GM23338 (cell line): Measurements from ENCODE around the gene RADIL. TPM values are rescaled to one million over a fixed set of nuclear protein-coding genes. Genes with fewer than 3 reads are reported as not detected.

ENCODE experiments used
- ATAC-seq: fragments of 200-7000 bp; cut with Tn5 transposase; 3 replicates; pipeline ENCODE4 v1.9.1; 2020
- DNase-seq: peaks from one replicate; pipeline ENCODE4 v3.0.0-alpha.2; 2015; ENCODE audit warnings: low spot score
- H2AFZ ChIP-seq: fragments of 200-600 bp; sonication (generic); 2 replicates; pipeline ENCODE4 v1.8.0; 2016; ENCODE audit warnings: antibody characterized with exemption, mild to moderate bottlenecking, moderate library complexity
- H3F3A ChIP-seq: fragments of 200-600 bp; sonication (generic); replicated peaks from 2 replicates; pipeline ENCODE4 v1.8.0; 2017; ENCODE audit warnings: antibody characterized with exemption, mixed run types, low read depth
- H3K27ac ChIP-seq: fragments of 200-600 bp; sonication (generic); 2 replicates; pipeline ENCODE4 v1.6.1; 2016; ENCODE audit warnings: low read depth
- H3K27me3 ChIP-seq: fragments of 200-600 bp; sonication (generic); 2 replicates; pipeline ENCODE4 v1.8.0; 2016; ENCODE audit warnings: mild to moderate bottlenecking, mixed run types, moderate library complexity; ENCODE audit not compliant: insufficient read depth
- H3K36me3 ChIP-seq: fragments of 200-600 bp; sonication (generic); 2 replicates; pipeline ENCODE4 v1.8.0; 2016; ENCODE audit warnings: mild to moderate bottlenecking; ENCODE audit not compliant: insufficient read depth
- H3K4me1 ChIP-seq: fragments of 200-600 bp; sonication (generic); 2 replicates; pipeline ENCODE4 v1.8.0; 2016; ENCODE audit warnings: mild to moderate bottlenecking, moderate library complexity; ENCODE audit not compliant: insufficient read depth
- H3K4me2 ChIP-seq: fragments of 200-600 bp; sonication (generic); 2 replicates; pipeline ENCODE4 v1.7.1; 2017; ENCODE audit warnings: mixed run types
- H3K4me3 ChIP-seq: fragments of 200-600 bp; sonication (generic); 2 replicates; pipeline ENCODE4 v1.6.1; 2016; ENCODE audit warnings: mixed run types
- H3K79me2 ChIP-seq: fragments of 200-600 bp; sonication (generic); replicated peaks from 2 replicates; pipeline ENCODE4 v1.8.0; 2017; ENCODE audit warnings: mild to moderate bottlenecking; ENCODE audit not compliant: insufficient read depth
- H3K9me2 ChIP-seq: fragments of 200-600 bp; sonication (generic); 2 replicates; pipeline ENCODE4 v1.8.0; 2017; ENCODE audit not compliant: insufficient read depth
- H4K20me1 ChIP-seq: fragments of 200-600 bp; sonication (generic); replicated peaks from 2 replicates; pipeline ENCODE4 v1.8.0; 2017; ENCODE audit warnings: mild to moderate bottlenecking; ENCODE audit not compliant: insufficient read depth
- H3K27ac Mint-ChIP-seq: 2 replicates; pipeline ENCODE4 v1.8.0; 2020; ENCODE audit warnings: inconsistent platforms, mild to moderate bottlenecking, moderate library complexity, mixed read lengths
- H3K27me3 Mint-ChIP-seq: 3 replicates; pipeline ENCODE4 v1.8.0; 2022; ENCODE audit warnings: low read depth, mild to moderate bottlenecking, moderate library complexity, mixed read lengths, inconsistent platforms; ENCODE audit not compliant: insufficient read depth, poor library complexity
- H3K36me3 Mint-ChIP-seq: 3 replicates; pipeline ENCODE4 v1.8.0; 2021; ENCODE audit warnings: low read depth, mild to moderate bottlenecking, inconsistent platforms, moderate library complexity, mixed read lengths
- H3K4me1 Mint-ChIP-seq: 3 replicates; pipeline ENCODE4 v1.8.0; 2020; ENCODE audit warnings: mild to moderate bottlenecking, inconsistent platforms, mixed read lengths
- H3K4me3 Mint-ChIP-seq: 3 replicates; pipeline ENCODE4 v1.8.0; 2021; ENCODE audit warnings: moderate library complexity, mild to moderate bottlenecking, inconsistent platforms, mixed read lengths
- H3K9me3 Mint-ChIP-seq: 3 replicates; pipeline ENCODE4 v1.8.0; 2020; ENCODE audit warnings: moderate library complexity, mild to moderate bottlenecking, inconsistent platforms, mixed read lengths
- CREB1 ChIP-seq: fragments of 250-450 bp; sonication (Bioruptor Pico); IDR thresholded peaks from 2 replicates; pipeline ENCODE4 v1.5.0; 2020; ENCODE audit warnings: low read depth, mild to moderate bottlenecking, moderate library complexity
- CTCF ChIP-seq, 2 experiments: fragments of 200-600 bp in 1 of 2; sonication (generic) in 1 of 2; conservative IDR thresholded peaks; 2 replicates each; pipeline versions ENCODE4 v1.5.1 to v1.6.1; 2016 to 2017; ENCODE audit warnings: antibody characterized with exemption in 2 of 2, low read depth in 2 of 2, mild to moderate bottlenecking in 2 of 2, moderate library complexity in 1 of 2
- ETS1 ChIP-seq: IDR thresholded peaks from 2 replicates; pipeline ENCODE4 v1.6.1; 2016; ENCODE audit warnings: antibody characterized with exemption
- EZH2 ChIP-seq: fragments of 200-600 bp; sonication (generic); IDR thresholded peaks from one replicate; pipeline ENCODE4 v1.8.0; 2017; ENCODE audit warnings: antibody characterized with exemption, mild to moderate bottlenecking, low read depth; ENCODE audit not compliant: unreplicated experiment
- EZH2phosphoT487 ChIP-seq: fragments of 200-600 bp; sonication (generic); IDR thresholded peaks from one replicate; pipeline ENCODE4 v1.8.1; 2018; ENCODE audit warnings: antibody characterized with exemption; ENCODE audit not compliant: unreplicated experiment
- JUNB ChIP-seq: IDR thresholded peaks from one replicate; pipeline ENCODE4 v1.6.1; 2016; ENCODE audit warnings: antibody characterized with exemption; ENCODE audit not compliant: unreplicated experiment
- NANOG ChIP-seq: IDR thresholded peaks from 2 replicates; pipeline ENCODE4 v1.6.1; 2016; ENCODE audit warnings: antibody characterized with exemption, borderline replicate concordance
- POLR2AphosphoS5 ChIP-seq: IDR thresholded peaks from 2 replicates; pipeline ENCODE4 v1.6.1; 2016; ENCODE audit warnings: antibody characterized with exemption, low read depth
- STAT1 ChIP-seq: IDR thresholded peaks from one replicate; pipeline ENCODE4 v1.6.1; 2016; ENCODE audit warnings: antibody characterized with exemption; ENCODE audit not compliant: unreplicated experiment
- ZNF114 ChIP-seq: fragments of 250-450 bp; sonication (Bioruptor Pico); IDR thresholded peaks from 2 replicates; pipeline ENCODE4 v1.5.0; 2020; ENCODE audit warnings: mild to moderate bottlenecking, moderate library complexity
- ZNF331 ChIP-seq: fragments of 250-450 bp; sonication (Bioruptor Pico); IDR thresholded peaks from 2 replicates; pipeline ENCODE4 v1.5.0; 2020; ENCODE audit warnings: low read depth, mild to moderate bottlenecking, moderate library complexity
- ZNF462 ChIP-seq: fragments of 250-450 bp; sonication (Bioruptor Pico); IDR thresholded peaks from 2 replicates; pipeline ENCODE4 v1.5.0; 2020; ENCODE audit warnings: mild to moderate bottlenecking, moderate library complexity
- polyA plus RNA-seq: library from polyadenylated mRNA; unstranded; fragments of >200 nt; fragmentation: Nextera tagmentation; extraction: Ambion mirVana; gene quantifications from 2 replicates; pipeline ENCODE4 v1.2.1, GENCODE V29; 2016
- total RNA-seq: library from RNA; depleted of rRNA; stranded (reverse); fragments of >200 nt; shearing (Covaris generic); gene quantifications from 2 replicates; pipeline ENCODE4 v1.2.3, GENCODE V29; 2014
- TF ChIP-seq, protein P1 (sequence below): IDR thresholded peaks from one replicate; pipeline ENCODE4 v1.6.1; 2018; ENCODE audit warnings: antibody characterized with exemption; ENCODE audit not compliant: unreplicated experiment

Gene RADIL
- total and polyA plus RNA-seq, 2 experiments from 2014 or later, result 4.3 to 9.8 TPM

DNA sequence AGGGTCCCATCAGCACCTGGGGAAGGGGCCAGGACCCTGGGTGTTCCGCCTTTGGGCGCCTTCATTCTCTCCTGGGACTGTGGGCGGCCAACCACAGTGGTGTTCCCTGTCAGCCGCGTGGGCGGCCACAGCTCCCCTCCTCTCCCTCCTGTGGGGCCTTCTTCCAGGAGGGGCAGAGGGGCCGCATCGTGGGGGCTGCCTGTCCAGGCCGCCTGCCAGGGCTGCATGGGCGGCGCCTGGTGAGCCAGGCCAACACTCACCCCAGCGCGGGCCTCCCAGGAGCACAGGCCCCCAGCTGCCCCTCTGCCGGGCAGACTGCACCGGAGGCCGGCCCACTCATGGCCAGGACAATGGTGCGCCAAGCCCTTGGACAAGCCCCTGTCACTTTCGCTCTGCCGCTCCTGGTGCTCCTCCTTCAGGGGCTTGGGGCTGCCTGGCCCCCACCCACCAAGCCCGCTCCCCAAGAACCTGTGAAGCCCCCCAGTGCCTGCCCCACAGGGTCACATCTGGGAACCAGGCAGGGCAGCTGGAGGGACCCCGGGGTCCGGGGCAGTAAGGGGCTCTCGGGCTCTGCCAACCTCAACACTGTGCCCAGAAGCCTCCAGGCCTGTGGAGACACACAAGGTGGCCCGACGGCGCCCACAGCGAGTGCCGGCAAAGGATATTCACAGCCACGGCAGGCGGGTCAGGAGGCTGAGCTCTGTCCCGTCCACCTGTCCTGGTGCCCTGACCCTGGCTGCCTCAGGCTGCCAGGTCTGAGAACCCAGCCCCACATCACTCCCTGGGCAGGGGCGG is 65.3 kb downstream of the RADIL start:
- TF ChIP-seq CREB1 (CRISPR knock-in tag), result no peak
- no peak for TF ChIP-seq NANOG
- no peak for TF ChIP-seq ZNF114 (CRISPR knock-in tag)
- no peak for TF ChIP-seq ETS1
- TF ChIP-seq ZNF462 (CRISPR knock-in tag), result no peak
- TF ChIP-seq EZH2phosphoT487, result no peak
- no peak for TF ChIP-seq EZH2
- TF ChIP-seq POLR2AphosphoS5, result no peak
- TF ChIP-seq ZNF331 (CRISPR knock-in tag), result no peak
- no peak for TF ChIP-seq JUNB
- TF ChIP-seq, protein P1, sequence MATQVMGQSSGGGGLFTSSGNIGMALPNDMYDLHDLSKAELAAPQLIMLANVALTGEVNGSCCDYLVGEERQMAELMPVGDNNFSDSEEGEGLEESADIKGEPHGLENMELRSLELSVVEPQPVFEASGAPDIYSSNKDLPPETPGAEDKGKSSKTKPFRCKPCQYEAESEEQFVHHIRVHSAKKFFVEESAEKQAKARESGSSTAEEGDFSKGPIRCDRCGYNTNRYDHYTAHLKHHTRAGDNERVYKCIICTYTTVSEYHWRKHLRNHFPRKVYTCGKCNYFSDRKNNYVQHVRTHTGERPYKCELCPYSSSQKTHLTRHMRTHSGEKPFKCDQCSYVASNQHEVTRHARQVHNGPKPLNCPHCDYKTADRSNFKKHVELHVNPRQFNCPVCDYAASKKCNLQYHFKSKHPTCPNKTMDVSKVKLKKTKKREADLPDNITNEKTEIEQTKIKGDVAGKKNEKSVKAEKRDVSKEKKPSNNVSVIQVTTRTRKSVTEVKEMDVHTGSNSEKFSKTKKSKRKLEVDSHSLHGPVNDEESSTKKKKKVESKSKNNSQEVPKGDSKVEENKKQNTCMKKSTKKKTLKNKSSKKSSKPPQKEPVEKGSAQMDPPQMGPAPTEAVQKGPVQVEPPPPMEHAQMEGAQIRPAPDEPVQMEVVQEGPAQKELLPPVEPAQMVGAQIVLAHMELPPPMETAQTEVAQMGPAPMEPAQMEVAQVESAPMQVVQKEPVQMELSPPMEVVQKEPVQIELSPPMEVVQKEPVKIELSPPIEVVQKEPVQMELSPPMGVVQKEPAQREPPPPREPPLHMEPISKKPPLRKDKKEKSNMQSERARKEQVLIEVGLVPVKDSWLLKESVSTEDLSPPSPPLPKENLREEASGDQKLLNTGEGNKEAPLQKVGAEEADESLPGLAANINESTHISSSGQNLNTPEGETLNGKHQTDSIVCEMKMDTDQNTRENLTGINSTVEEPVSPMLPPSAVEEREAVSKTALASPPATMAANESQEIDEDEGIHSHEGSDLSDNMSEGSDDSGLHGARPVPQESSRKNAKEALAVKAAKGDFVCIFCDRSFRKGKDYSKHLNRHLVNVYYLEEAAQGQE, result no peak
- no peak for TF ChIP-seq CTCF (conservative IDR thresholded peaks at IDR 0.05; ENCODE audit: low read depth in 2 of 2)
- no peak for TF ChIP-seq STAT1
- H3K4me1 Mint-ChIP-seq, result no peaks in the 10 kb centered on the region; the same call in 2 of the 3 replicates

More for the DNA sequence above, 65.3 kb downstream of the RADIL start:
- Histone ChIP-seq H3K27me3 (no peaks in the 10 kb centered on the region), H3K79me2 (no peaks in the 10 kb centered on the region), H2AFZ (no peak overlapping the region), H3K4me2 (no peak overlapping the region), H3K9me2 (no peaks in the 10 kb centered on the region), H3F3A (no peaks in the 10 kb centered on the region), H3K27ac (no peak overlapping the region), H3K36me3 (no peaks in the 10 kb centered on the region), H3K4me3 (no peak overlapping the region), H3K4me1 (no peaks in the 10 kb centered on the region), H4K20me1 (no peaks in the 10 kb centered on the region)
- Mint-ChIP-seq H3K36me3 (no peaks in the 10 kb centered on the region), H3K27me3 (peaks cover 10% of the 10 kb centered on the region), H3K9me3 (peaks cover 4% of the 10 kb centered on the region; the same call in 1 of the 3 replicates), H3K4me3 (no peak overlapping the region), H3K27ac (no peak overlapping the region)
- ATAC-seq (no peak), DNase-seq (no peak)
